Measurements from ENCODE around the gene GJB1. TPM values are rescaled to one million over a fixed set of nuclear protein-coding genes. Genes with fewer than 3 reads are reported as not detected.
A peak's percentile ranks its signal among the peaks of the same experiment; 100 is the strongest.
"Not testable (repeated sequence)": the region's sequence is repeated elsewhere in the genome, so short reads cannot be mapped to it uniquely, and the experiment has no call there.

The GJB1 gene
- total RNA-seq, 6 donors from 2014 or later: 1.4 to 4.0 (median 2.7) TPM; not detected in 3

GRCh38 chrX:71254092-71254963 is 31.3 kb downstream of the GJB1 start, which contains the start of gene ZMYM3:
ZMYM3 (minus strand) TSS chrX:71254140; CDS start chrX:71253255, 885 bp downstream.
- peak; percentile 87 to 95 for DNase-seq
- TF ChIP-seq POLR2A (IDR thresholded peaks at IDR 0.05) (peak in 2 of 4 donors; percentile 44 to 54), POLR2AphosphoS5 (IDR thresholded peaks at IDR 0.05) (peak in 1 of 2 donors; percentile 57), CTCF (IDR thresholded peaks at IDR 0.05) (peak in 1 of 6 experiments; percentile 19), EP300 (IDR thresholded peaks at IDR 0.05) (no peak)

GRCh38 chrX:71256051-71256450 is 33.0 kb downstream of the GJB1 start:
- WGBS, 2 donors: 73 to 88% methylated on average over 5 to 6 of the region's 6 CpGs
- H3K27me3 ChIP-seq: peaks cover 0 to 7% (median 0%) of the 10 kb centered on the region in 4 donors
- peaks cover 4 to 12% (median 10%) of the 10 kb centered on the region in 4 donors for H3K4me1 ChIP-seq
- peak overlapping the region in 2 of 4 donors; percentile 89 to 90 for H3K27ac ChIP-seq
- H3K9me3 ChIP-seq: no peaks in the 10 kb centered on the region
- H3K4me3 ChIP-seq: no peak overlapping the region
- no peak for DNase-seq
- TF ChIP-seq CTCF (IDR thresholded peaks at IDR 0.05): no peak
- TF ChIP-seq EP300 (IDR thresholded peaks at IDR 0.05): no peak
- TF ChIP-seq POLR2A (IDR thresholded peaks at IDR 0.05): no peak
- no peak for TF ChIP-seq POLR2AphosphoS5 (IDR thresholded peaks at IDR 0.05)
- no peaks in the 10 kb centered on the region for H3K36me3 ChIP-seq
- ATAC-seq (ENCODE audit: low FRiP score in 2 of 2): no peak

More at GRCh38 chrX:71254092-71254963, 31.3 kb downstream of the GJB1 start, which contains the start of gene ZMYM3:
- Histone ChIP-seq H3K27ac (peak within 1 kb of the TSS; percentile 84 to 90 (median 88)), H3K9me3 (no peaks in the 10 kb centered on the region), H3K36me3 (peaks cover 0 to 12% (median 4%) of the 10 kb centered on the region in 4 donors), H3K4me3 (peak within 1 kb of the TSS; percentile 48 to 83 (median 68)), H3K27me3 (peaks cover 0 to 7% (median 0%) of the 10 kb centered on the region in 4 donors), H3K4me1 (peaks cover 4 to 12% (median 10%) of the 10 kb centered on the region in 4 donors)
- WGBS, 2 donors: 3 to 30% methylated on average over 13 to 32 of the region's 54 CpGs
- peak; percentile 92 to 98 for ATAC-seq (ENCODE audit: low FRiP score in 2 of 2)

GRCh38 chrX:71256856-71257255 is 33.8 kb downstream of the GJB1 start:
- no peak overlapping the region for H3K4me3 ChIP-seq
- peaks cover 4 to 10% (median 8%) of the 10 kb centered on the region in 4 donors for H3K4me1 ChIP-seq
- H3K36me3 ChIP-seq: no peaks in the 10 kb centered on the region
- H3K27ac ChIP-seq: no peak overlapping the region
- no peaks in the 10 kb centered on the region for H3K9me3 ChIP-seq
- TF ChIP-seq CTCF (IDR thresholded peaks at IDR 0.05) (no peak), POLR2A (IDR thresholded peaks at IDR 0.05) (no peak), EP300 (IDR thresholded peaks at IDR 0.05) (no peak), POLR2AphosphoS5 (IDR thresholded peaks at IDR 0.05) (no peak)
- no peak for ATAC-seq (ENCODE audit: low FRiP score in 2 of 2)
- no peak for DNase-seq
- 93 to 97% methylated on average over 4 of the region's 4 CpGs for WGBS, 2 donors
- H3K27me3 ChIP-seq: peaks cover 0 to 7% (median 0%) of the 10 kb centered on the region in 4 donors

GRCh38 chrX:71268624-71269023 is 45.6 kb downstream of the GJB1 start:
- ATAC-seq (ENCODE audit: low FRiP score in 2 of 2); H3K36me3 ChIP-seq: not testable (repeated sequence)

GRCh38 chrX:71269801-71270395 is 46.9 kb downstream of the GJB1 start:
- no peak for TF ChIP-seq CTCF (IDR thresholded peaks at IDR 0.05)
- no peak for TF ChIP-seq POLR2AphosphoS5 (IDR thresholded peaks at IDR 0.05)
- no peak for TF ChIP-seq EP300 (IDR thresholded peaks at IDR 0.05)
- TF ChIP-seq POLR2A (IDR thresholded peaks at IDR 0.05): no peak
- no peak for DNase-seq
- Histone ChIP-seq H3K27me3 (no peaks in the 10 kb centered on the region), H3K27ac (no peak overlapping the region), H3K9me3 (peaks cover 0 to 16% (median 0%) of the 10 kb centered on the region in 4 donors), H3K36me3 (no peaks in the 10 kb centered on the region), H3K4me1 (no peaks in the 10 kb centered on the region), H3K4me3 (no peak overlapping the region)
- ATAC-seq (ENCODE audit: low FRiP score in 2 of 2): no peak
- WGBS, 2 donors: 90% methylated on average over 18 of the region's 19 CpGs; no CpG with 5 or more reads in 1 of the 2 donors

More at GRCh38 chrX:71268624-71269023, 45.6 kb downstream of the GJB1 start:
- peaks cover 0 to 16% (median 0%) of the 10 kb centered on the region in 4 donors for H3K9me3 ChIP-seq
- not testable (repeated sequence) for H3K27ac ChIP-seq, H3K4me3 ChIP-seq, H3K27me3 ChIP-seq, H3K4me1 ChIP-seq, DNase-seq

- not testable (repeated sequence) for H3K36me3 ChIP-seq; H3K4me1 ChIP-seq; H3K4me3 ChIP-seq; H3K27me3 ChIP-seq; ATAC-seq (ENCODE audit: low FRiP score in 2 of 2); H3K27ac ChIP-seq; DNase-seq
- peaks cover 0 to 16% (median 0%) of the 10 kb centered on the region in 4 donors for H3K9me3 ChIP-seq
- 80 to 96% methylated on average over 2 of the region's 2 CpGs for WGBS, 2 donors
These were observed 49.3 kb downstream of the GJB1 start for GRCh38 chrX:71272313-71272712.

Data from upper lobe of left lung (tissue), 6 donors.